Epithelial cell of umbilical artery (primary cell): ENCODE measurements around the gene ACTC1. TPM values are rescaled to one million over a fixed set of nuclear protein-coding genes. Genes with fewer than 3 reads are reported as not detected.

ENCODE experiments used
- total RNA-seq: library from RNA; depleted of rRNA; stranded (reverse); fragments of >200 nt; gene quantifications from 2 replicates; pipeline ENCODE4 v1.2.3, GENCODE V29; 2014

ACTC1 gene
- not detected in 2 replicates for total RNA-seq

GRCh38 chr15:34795267-34796081 is at the start of gene ACTC1:
Gene ACTC1, minus strand, starts transcription at chr15:34795549. Its CDS starts 741 bp downstream, at chr15:34794808.

GRCh38 chr15:34754674-34755418 is 40.5 kb downstream of the ACTC1 start, which contains the start of gene GJD2:
Gene GJD2, minus strand, starts transcription at chr15:34754998. Its CDS starts 510 bp downstream, at chr15:34754488.

Other genes starting within 250 kb of the ACTC1 start
- 13.0 and 20.7 TPM in 2 replicates for gene GOLGA8B, start 211.9 kb downstream of the ACTC1 start, total RNA-seq
- gene GJD2, start 40.6 kb downstream of the ACTC1 start, total RNA-seq = not detected in 2 replicates
- 23.7 and 25.7 TPM in 2 replicates for gene AQR, start 174.2 kb upstream of the ACTC1 start, total RNA-seq
- 35.4 and 40.4 TPM in 2 replicates for gene ZNF770, start 192.7 kb upstream of the ACTC1 start, total RNA-seq